Mucosa of rectum (tissue), 2 donors: ENCODE data around the gene WDR31.
A peak's percentile ranks its signal among the peaks of the same experiment; 100 is the strongest.

Experiments used
- H3K27ac ChIP-seq, 2 donors: one replicate each; pipeline ENCODE4 v1.7.0; 2013; ENCODE audit warnings: inconsistent platforms in 2 of 2, low read depth in 2 of 2, low read length in 2 of 2
- H3K27me3 ChIP-seq, 2 donors: one replicate each; pipeline ENCODE4 v1.7.0; 2013; ENCODE audit warnings: low read length in 2 of 2; ENCODE audit not compliant: control insufficient read depth in 2 of 2, insufficient read depth in 2 of 2
- H3K36me3 ChIP-seq, 2 donors: one replicate each; pipeline ENCODE4 v1.7.0; 2013; ENCODE audit warnings: low read length in 2 of 2; ENCODE audit not compliant: control insufficient read depth in 2 of 2, insufficient read depth in 2 of 2
- H3K4me1 ChIP-seq, 2 donors: one replicate each; pipeline ENCODE4 v1.7.0; 2013; ENCODE audit warnings: low read length in 2 of 2, mild to moderate bottlenecking in 1 of 2; ENCODE audit not compliant: control insufficient read depth in 2 of 2, insufficient read depth in 2 of 2
- H3K4me3 ChIP-seq, 2 donors: one replicate each; pipeline ENCODE4 v1.7.0; 2013; ENCODE audit warnings: low read length in 2 of 2
- H3K9ac ChIP-seq, 2 donors: one replicate each; pipeline ENCODE4 v1.7.0; 2013; ENCODE audit warnings: low read length in 2 of 2, low read depth in 1 of 2, mild to moderate bottlenecking in 1 of 2
- H3K9me3 ChIP-seq, 2 donors: one replicate each; pipeline ENCODE4 v1.7.0; 2013; ENCODE audit warnings: low read length in 2 of 2; ENCODE audit not compliant: control insufficient read depth in 2 of 2
- donor health status: healthy.
- donor health status: Normal muscosa, but diverticular disease.

The WDR31 gene

DNA sequence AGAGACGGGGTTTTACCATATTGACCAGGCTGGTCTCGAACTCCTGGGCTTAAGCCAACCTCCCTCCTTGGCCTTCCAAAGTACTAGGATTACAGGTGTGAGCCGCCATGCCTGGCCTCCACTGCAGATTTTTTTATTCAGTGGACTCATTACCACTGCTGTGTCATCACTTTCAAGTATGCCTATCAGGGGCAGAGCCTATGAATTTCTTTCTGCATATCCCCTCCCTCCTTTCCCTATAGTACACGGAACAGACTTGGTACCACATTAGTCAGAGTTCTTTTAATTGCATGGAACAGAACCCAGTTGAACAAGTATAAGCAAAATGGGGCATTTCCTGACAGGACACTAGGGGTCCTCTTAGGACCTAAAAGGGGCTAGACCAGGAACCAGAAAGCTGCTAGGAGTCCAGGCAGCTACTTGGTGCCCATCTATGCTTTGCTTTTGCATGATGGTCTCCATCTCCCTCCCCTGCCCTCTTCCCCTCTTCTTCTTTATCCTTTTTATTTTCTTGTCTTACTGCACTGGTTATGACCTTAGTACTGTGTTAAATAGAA is 15.0 kb upstream of the WDR31 start:
- Histone ChIP-seq H3K4me1 (peaks cover 4 to 5% of the 10 kb centered on the region in 2 donors), H3K27me3 (no peaks in the 10 kb centered on the region), H3K9me3 (no peaks in the 10 kb centered on the region), H3K36me3 (peaks cover 7 to 8% of the 10 kb centered on the region in 2 donors), H3K27ac (no peak overlapping the region), H3K9ac (no peak overlapping the region), H3K4me3 (no peak overlapping the region)

DNA sequence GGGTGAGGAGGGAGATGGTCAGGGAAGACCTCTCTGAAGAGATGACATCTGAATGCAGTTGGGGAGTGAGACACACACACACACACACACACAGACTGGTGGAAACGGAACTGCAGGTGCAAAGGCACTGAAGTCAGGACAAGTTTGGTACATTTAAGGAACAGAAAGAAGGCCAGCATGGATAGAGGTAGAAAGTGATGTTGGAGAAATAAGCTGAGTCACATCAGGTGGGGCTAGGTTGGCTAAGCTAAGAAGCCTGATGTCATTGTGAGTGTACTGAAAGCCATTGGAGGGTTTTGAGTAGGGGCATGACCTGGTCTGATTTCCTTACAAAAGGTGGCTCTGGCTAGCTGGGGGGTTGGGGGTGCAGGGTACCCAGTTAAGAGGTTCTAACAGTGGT is 12.3 kb upstream of the WDR31 start:
- Histone ChIP-seq H3K9ac (no peak overlapping the region), H3K27me3 (peaks cover 0 to 2% of the 10 kb centered on the region in 2 donors), H3K27ac (no peak overlapping the region), H3K36me3 (peaks cover 0 to 6% of the 10 kb centered on the region in 2 donors), H3K9me3 (no peaks in the 10 kb centered on the region), H3K4me1 (peaks cover 17 to 21% of the 10 kb centered on the region in 2 donors), H3K4me3 (no peak overlapping the region)

DNA sequence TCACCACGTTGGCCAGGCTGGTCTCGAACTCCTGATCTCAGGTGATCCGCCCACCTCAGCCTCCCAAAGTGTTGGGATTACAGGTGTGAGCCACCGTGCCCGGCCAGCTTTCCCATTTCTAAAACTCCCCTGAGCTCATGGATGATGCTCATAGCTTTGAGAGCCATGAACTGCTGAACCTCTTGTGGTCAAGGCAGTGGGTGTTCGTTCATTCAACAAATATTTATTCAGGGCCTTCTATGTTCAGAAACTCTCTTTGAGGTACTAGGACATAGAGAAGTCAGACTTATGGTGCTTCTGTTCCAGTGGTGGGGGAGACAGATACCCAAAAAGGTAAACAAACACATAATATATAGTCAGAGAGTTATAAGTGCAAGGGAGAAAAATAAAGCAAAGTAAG is 11.9 kb upstream of the WDR31 start:
- Histone ChIP-seq H3K36me3 (peaks cover 0 to 6% of the 10 kb centered on the region in 2 donors), H3K4me1 (peaks cover 21 to 22% of the 10 kb centered on the region in 2 donors), H3K4me3 (no peak overlapping the region), H3K9ac (no peak overlapping the region), H3K27ac (no peak overlapping the region), H3K27me3 (peaks cover 0 to 2% of the 10 kb centered on the region in 2 donors), H3K9me3 (no peaks in the 10 kb centered on the region)

DNA sequence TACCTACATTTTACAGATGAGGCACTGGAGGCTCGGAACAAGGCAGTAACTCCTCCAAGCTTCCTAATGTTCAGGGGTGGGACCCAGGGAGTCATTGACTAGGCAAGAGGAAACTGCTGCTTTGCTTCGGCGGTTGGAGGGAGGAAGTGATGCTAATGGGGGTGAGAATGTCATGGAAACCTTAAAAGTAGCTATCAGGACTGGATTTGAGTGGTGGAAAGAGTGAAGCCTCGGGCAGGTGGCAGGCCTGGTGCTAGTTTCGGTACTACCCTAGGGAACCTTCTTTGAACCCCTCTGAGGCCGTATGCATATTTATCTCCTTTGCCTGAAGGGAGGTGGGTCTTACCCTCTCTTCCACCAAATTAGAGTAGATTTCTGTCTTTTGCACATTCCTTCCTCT is 10.9 kb upstream of the WDR31 start:
- no peak overlapping the region for H3K9ac ChIP-seq
- peaks cover 0 to 6% of the 10 kb centered on the region in 2 donors for H3K36me3 ChIP-seq
- peak overlapping the region in 1 of 2 donors; percentile 86 for H3K4me3 ChIP-seq
- H3K9me3 ChIP-seq: no peaks in the 10 kb centered on the region
- peaks cover 0 to 2% of the 10 kb centered on the region in 2 donors for H3K27me3 ChIP-seq
- no peak overlapping the region for H3K27ac ChIP-seq
- peaks cover 22 to 27% of the 10 kb centered on the region in 2 donors for H3K4me1 ChIP-seq

DNA sequence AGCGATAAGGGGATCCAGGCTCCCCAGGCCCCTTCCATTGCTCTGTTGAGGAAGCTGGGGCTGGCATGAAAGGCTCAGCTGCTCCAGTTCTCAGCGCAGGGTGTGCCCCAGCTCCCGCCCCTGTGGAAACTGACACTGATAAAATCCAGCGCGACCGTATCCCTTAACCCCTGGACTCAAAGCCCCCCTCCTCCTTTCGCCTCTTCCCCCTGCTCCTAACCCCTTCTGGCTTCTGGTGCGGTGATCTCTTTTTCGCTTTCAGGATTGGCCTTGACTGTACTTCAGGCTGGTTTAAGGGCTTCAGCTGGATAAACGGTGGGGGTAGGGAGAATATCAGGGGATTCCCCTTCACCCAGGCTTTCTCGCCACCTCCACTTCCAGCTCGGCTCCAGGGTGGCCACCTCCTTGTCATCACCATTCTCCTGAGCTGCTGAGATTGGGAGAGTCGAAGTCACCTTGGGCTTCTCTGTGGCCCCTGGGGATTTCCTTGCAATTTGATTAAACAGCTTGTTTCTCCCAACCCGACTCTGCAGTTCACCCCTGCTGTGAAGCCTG is 10.1 kb upstream of the WDR31 start:
- H3K27ac ChIP-seq: peak overlapping the region; percentile 61 to 75
- peak overlapping the region; percentile 67 to 86 for H3K4me3 ChIP-seq
- H3K4me1 ChIP-seq: peaks cover 22 to 29% of the 10 kb centered on the region in 2 donors
- H3K36me3 ChIP-seq: peaks cover 0 to 3% of the 10 kb centered on the region in 2 donors
- peaks cover 0 to 2% of the 10 kb centered on the region in 2 donors for H3K27me3 ChIP-seq
- H3K9me3 ChIP-seq: no peaks in the 10 kb centered on the region
- peak overlapping the region; percentile 66 to 79 for H3K9ac ChIP-seq

DNA sequence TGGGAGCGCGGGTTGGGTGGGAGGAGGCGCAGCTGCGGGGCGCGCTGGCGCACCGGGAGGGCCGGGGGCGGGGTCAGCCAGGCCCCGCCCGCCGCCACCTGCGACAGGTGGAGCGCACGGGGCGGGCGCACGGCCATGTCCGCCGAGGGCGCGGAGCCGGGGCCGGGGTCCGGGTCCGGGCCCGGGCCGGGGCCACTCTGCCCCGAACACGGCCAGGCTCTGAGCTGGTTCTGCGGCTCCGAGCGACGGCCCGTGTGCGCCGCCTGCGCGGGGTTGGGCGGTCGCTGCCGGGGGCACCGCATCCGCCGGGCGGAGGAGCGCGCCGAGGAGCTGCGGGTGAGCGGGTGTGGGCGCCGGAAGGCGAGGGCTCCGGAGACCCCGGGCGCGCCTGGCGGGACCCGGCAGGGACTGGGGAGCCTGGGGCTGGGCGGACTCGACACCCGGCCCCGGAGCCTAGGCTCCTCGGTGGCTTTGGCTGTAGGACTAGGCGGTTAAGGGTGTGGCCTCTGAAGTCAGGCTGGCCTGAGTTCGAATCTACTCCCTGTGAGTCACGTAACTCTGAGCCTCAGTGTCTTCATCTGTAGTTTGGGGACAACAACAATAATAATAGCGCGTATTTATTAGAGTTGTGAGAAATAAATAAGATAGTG is 9.5 kb upstream of the WDR31 start, which contains the start of gene BSPRY:
Gene BSPRY, plus strand, starts transcription at position 97 of the 650 bp plus-strand sequence. Its CDS starts 39 bp downstream, at position 136.
- Histone ChIP-seq H3K9me3 (no peaks in the 10 kb centered on the region), H3K4me3 (peak within 1 kb of the TSS; percentile 67 to 86), H3K4me1 (peaks cover 22 to 31% of the 10 kb centered on the region in 2 donors), H3K27ac (peak within 1 kb of the TSS; percentile 61 to 75), H3K36me3 (no peaks in the 10 kb centered on the region), H3K9ac (peak within 1 kb of the TSS; percentile 66 to 79), H3K27me3 (peaks cover 0 to 2% of the 10 kb centered on the region in 2 donors)

DNA sequence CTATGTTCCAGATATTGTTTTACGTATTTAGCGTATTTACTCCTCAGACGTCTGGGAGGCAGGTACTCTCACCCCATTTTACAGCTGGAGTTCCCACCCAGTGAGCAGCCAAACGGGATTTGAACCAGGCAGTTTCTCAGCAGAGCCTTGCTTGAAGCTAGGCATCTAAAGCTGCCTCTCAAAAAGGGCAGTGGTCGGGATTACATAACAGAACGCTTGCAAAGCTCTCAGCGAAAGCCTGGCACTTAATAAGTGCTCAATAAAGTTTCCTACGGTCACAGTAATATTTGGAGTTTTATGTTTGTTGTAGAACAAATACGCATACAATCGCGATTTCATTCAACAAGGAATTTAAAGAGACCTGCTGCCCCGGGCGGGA is 9.0 kb upstream of the WDR31 start:
- no peaks in the 10 kb centered on the region for H3K36me3 ChIP-seq
- H3K4me1 ChIP-seq: peaks cover 22 to 33% of the 10 kb centered on the region in 2 donors
- no peaks in the 10 kb centered on the region for H3K9me3 ChIP-seq
- H3K27me3 ChIP-seq: peaks cover 0 to 2% of the 10 kb centered on the region in 2 donors
- H3K4me3 ChIP-seq: peak overlapping the region; percentile 64 to 67
- peak overlapping the region in 1 of 2 donors; percentile 29 for H3K27ac ChIP-seq
- H3K9ac ChIP-seq: peak overlapping the region in 1 of 2 donors; percentile 36

DNA sequence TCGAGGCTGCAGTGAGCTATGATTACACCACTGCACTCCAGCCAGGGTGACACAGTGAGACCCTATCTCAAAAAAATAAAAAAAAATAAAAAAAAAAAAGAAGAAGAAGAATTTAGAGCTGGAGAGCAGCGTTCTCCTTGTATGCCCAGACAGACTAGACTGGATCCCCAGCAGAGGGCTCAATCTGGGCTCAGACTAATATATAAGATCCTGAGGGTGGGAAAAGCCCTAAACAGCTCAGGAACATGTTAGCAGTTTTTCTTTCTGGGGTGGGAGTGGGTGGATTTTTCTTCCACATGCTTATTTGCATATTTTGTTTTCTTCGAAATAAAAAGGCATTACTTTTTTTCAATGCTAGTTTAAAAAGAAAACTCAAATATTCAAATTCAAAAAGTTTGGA is 8.4 kb upstream of the WDR31 start:
- Histone ChIP-seq H3K27ac (peak overlapping the region in 1 of 2 donors; percentile 67), H3K9ac (peak overlapping the region in 1 of 2 donors; percentile 36), H3K4me1 (peaks cover 22 to 36% of the 10 kb centered on the region in 2 donors), H3K9me3 (no peaks in the 10 kb centered on the region), H3K27me3 (peaks cover 0 to 2% of the 10 kb centered on the region in 2 donors), H3K36me3 (no peaks in the 10 kb centered on the region), H3K4me3 (no peak overlapping the region)

DNA sequence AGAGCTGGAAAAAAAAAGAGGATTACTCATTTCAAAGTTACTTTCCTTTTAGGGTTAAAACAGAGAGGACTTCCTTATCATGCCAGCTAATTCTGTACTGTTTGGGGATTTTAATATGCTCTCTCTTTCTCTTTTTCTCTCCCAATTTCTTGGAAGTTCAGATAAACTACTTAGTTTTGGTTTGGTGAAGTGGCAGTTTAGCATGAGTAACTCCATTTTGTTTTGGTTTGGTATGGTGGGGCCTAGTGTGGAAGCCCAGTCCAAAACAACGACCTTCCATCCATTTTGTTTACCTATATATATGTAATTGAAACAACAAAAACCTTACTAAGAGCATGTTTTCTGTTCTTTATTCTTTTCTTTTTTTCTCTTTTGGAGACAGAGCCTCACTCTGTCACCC is 5.6 kb upstream of the WDR31 start:
- Histone ChIP-seq H3K4me1 (peaks cover 22 to 37% of the 10 kb centered on the region in 2 donors), H3K27ac (peak overlapping the region; percentile 5 to 72), H3K36me3 (no peaks in the 10 kb centered on the region), H3K9ac (no peak overlapping the region), H3K4me3 (no peak overlapping the region), H3K9me3 (no peaks in the 10 kb centered on the region), H3K27me3 (peaks cover 0 to 2% of the 10 kb centered on the region in 2 donors)

DNA sequence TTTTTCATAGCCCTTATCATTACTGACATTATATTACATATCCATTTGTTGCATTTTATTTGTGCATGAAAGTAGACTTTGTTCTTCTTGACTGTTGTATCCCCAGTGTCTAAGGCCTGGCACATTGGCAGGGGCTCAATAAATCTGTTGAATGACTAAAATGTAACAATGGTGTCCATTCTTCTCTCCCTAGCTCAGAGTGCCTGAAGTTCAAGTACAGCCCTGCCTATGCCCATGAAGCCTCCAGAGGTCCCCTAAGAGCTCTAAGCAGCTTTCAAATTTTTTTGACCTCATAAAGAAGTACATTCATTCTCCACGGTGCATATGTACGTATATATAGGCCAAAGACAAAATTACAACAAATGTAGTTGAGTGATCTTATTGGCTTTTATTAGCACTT is 5.1 kb upstream of the WDR31 start:
- Histone ChIP-seq H3K4me1 (peaks cover 18 to 35% of the 10 kb centered on the region in 2 donors), H3K4me3 (no peak overlapping the region), H3K9me3 (no peaks in the 10 kb centered on the region), H3K9ac (no peak overlapping the region), H3K27ac (peak overlapping the region; percentile 45 to 72), H3K36me3 (no peaks in the 10 kb centered on the region), H3K27me3 (peaks cover 0 to 2% of the 10 kb centered on the region in 2 donors)
